T47D (cell line): ENCODE measurements around the gene GLB1L3.

ENCODE experiments used
- DNase-seq, 2 experiments: peaks; one replicate each; pipeline versions ENCODE4 v3.0.0 to v3.0.0-alpha.2; 2011 to 2012; ENCODE audit warnings: low read depth in 1 of 2, low spot score in 1 of 2
- JUND ChIP-seq: IDR thresholded peaks from 2 replicates; pipeline ENCODE4 v1.6.1; 2012; ENCODE audit warnings: low read depth
- in situ Hi-C: cut with HindIII; loops from 2 replicates; pipeline ENCODE4 v1.10.0; 2016; ENCODE audit warnings: low sequenced_read_pairs, low pct_unique_long_range_greater_than_20kb

The GLB1L3 gene

DNA sequence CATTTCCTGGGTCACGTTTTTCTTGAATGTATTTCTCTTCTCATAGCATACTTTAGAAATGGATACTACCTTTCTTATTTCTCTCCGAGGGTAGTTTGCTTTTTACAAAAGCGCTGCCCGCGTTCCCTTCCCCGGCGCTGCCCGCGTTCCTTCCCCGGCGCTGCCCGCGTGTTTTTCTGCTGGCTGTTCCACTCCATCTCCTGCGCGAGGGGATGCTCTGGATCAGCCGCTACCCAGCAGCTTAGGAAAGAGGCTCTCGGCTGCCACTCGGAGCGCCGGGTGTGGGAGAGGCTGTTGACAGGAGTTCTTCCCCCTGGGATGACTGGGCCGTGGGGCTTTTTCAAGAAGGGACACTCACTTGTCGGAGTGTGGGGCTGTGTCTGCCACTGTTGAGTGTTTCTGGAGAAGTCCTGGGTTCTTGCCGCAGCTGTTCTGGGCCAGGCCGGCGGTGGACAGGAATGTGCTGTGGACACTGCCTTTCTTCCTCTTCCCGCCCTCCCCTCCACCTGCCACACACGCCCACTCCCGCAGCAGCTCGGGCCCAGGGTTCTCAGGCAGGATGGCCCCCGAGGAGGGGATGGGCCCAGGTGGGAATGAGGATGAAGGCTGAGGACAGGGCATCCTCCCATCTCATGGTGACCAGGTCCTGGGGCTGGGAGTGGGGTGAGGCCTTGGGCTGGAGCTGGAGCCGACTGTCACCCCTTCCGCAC, 86.2 kb downstream of the GLB1L3 start:
- DNase-seq = no peak
- in situ Hi-C loops = no loop called here
- no peak for TF ChIP-seq JUND

DNA sequence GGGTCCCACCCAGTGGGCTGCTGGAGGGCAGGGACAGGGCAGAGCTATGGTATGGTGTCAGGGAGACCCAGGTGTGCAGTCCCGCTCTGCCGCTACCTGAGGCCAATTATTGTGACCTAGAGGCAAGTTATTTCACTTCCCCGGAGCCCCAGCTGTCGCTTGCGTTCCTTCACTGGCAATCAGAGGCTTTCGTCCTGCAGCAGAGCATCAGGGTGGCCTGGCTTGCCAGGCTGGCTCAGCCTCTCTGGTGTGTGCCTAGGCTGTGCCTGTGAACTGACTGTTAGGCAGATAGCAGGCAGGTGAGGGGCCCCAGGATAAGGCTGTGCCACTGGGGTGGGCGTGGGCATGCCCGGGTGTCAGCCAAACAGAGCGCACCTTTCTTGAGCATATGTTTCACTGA, 87.0 kb downstream of the GLB1L3 start:
- in situ Hi-C loops = no loop called here
- DNase-seq = no peak
- no peak for TF ChIP-seq JUND

DNA sequence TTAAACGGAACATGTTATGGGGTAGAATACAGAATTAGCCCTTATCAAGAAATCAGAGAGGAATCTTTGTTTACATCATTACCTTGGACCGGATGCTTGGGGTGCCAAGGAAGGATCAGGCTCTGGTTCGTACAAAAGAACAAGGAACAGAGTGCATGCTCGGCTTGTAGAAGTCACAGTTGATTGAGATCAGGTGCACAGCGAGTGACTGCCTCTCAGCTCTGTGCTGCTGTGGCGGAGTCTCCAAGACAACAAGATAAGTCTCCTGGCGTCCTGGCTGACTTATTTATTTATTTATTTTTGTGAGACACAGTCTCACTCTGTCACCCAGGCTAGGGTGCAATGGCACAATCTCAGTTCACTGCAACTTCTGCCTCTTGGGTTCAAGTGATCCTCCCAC, 87.4 kb downstream of the GLB1L3 start:
- no peak for DNase-seq
- in situ Hi-C loops = no loop called here
- no peak for TF ChIP-seq JUND

DNA sequence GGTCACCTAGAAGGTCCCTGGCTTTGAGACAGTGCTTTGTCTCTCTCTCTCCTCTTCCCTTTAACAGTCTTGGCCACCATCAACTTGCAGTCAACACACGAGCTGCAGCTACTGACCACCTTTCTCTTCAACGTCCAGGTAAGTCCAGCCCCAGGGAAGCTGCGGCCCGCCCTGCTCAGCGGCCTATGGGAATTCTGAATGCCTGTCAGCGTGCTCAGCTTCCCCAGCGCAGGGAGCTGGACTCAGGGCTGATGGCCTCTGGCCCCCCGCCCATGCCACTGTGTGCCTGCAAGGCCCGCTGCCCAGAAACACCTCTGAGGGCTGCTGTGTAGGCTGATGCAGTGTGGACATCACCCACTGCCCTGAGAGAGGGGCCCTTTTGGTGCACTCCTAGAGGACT, 88.1 kb downstream of the GLB1L3 start:
- TF ChIP-seq JUND = no peak
- in situ Hi-C loops = no loop called here
- no peak for DNase-seq

DNA sequence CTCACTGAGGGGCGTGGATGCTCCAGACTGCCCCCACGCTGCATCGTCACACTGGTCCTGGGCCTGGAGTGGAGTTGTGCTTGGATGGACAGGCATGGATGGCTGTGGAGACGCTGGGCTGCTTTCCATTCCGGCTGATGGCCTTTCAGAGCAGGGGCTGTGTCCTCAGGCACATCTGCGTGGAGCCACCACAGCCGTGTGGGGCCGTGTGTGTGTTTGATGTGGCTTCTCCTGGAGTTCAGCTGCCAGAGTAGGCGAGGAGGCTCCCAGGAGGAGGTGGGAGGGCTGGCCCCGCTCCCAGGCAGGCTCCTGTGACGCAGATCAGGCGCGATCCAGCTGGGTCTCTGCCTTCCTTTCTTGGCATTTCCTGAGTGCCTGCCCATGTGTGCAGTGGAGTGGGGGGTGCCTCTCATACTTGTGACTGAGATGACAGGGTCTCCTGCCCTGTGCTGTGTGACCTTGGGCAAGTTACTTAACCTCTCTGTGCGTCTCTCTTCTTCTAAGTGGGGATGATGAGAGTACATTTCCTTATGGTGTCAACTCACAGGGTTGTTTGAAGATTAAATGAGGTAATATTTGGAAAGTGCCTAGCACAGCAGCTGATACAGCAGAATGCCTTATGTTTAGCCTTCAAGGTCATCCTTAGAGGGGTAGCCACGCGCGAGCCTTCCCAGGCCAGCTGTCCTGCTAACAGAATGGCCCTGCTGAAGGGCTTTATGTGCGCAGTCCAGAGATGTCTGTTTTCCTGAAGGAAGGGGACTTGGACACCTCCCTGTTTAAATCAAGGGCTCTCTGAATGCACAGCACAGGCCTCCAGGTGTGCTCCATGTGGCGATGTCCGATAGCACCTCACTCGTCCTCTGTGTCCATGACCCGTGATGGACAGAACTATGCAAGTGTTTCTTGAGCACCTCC, 89.1 kb downstream of the GLB1L3 start:
- in situ Hi-C loops = no loop called here
- no peak for DNase-seq

DNA sequence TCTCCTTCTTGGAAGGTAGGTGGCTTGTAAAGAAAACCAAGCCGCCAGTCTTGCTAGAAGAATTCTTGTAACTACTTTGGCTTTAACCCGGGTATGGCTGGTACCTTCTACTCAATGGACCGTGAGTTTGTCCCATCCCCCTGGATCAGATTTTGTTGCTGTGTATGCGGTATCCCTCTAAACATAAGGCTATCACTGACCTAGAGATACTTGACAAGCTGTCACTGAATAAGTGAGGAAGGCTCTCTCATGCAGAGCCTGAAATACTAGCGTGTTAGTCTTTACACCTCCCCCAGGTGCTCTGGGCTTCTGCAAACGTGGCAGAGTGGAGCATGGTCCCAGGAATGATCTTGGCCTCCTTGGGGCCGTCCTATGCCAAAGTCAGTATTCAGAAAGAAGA, 90.1 kb downstream of the GLB1L3 start:
- in situ Hi-C loops = no loop called here
- no peak for DNase-seq
- no peak for TF ChIP-seq JUND

More for the DNA sequence above, 89.1 kb downstream of the GLB1L3 start:
- TF ChIP-seq JUND = no peak

DNA sequence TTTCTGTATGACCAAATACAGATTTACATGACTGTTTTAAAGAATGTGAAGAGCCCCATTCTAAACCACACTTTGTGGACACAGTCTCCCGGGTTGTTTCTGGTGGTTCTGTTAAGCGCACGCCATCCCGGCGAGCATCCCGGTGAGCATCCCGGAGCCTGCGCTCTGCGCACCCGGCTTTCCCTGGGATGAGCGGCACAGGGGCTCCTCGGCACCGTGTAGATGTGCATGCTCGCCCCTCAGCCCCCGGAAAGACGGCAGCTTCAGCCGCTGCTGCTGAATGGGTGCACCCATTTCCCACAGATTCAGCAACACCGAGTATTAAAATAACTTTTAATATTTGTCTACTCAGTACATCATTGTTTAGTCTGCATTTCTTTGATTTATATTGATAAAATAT, 91.6 kb downstream of the GLB1L3 start:
- no peak for DNase-seq
- in situ Hi-C loops = no loop called here
- no peak for TF ChIP-seq JUND
